Duodenal mucosa (tissue), 2 donors: ENCODE measurements around the gene PSMA3.

Source experiments
- H3K27ac ChIP-seq: one replicate; pipeline ENCODE4 v1.7.0; 2013; ENCODE audit warnings: low read depth, low read length
- H3K27me3 ChIP-seq, 2 donors: one replicate each; pipeline ENCODE4 v1.7.0; 2013; ENCODE audit warnings: low read length in 2 of 2, control low read depth in 1 of 2; ENCODE audit not compliant: insufficient read depth in 2 of 2, control insufficient read depth in 1 of 2
- H3K36me3 ChIP-seq, 2 donors: one replicate each; pipeline ENCODE4 v1.7.0; 2013; ENCODE audit warnings: low read length in 2 of 2, control low read depth in 1 of 2; ENCODE audit not compliant: insufficient read depth in 2 of 2, control insufficient read depth in 1 of 2
- H3K4me1 ChIP-seq, 2 donors: one replicate each; pipeline ENCODE4 v1.7.0; 2013; ENCODE audit warnings: low read length in 2 of 2, control low read depth in 1 of 2; ENCODE audit not compliant: insufficient read depth in 2 of 2, control insufficient read depth in 1 of 2
- H3K4me3 ChIP-seq, 2 donors: one replicate each; pipeline ENCODE4 v1.7.0; 2013; ENCODE audit warnings: low read length in 2 of 2, low read depth in 1 of 2
- H3K9ac ChIP-seq, 2 donors: one replicate each; pipeline ENCODE4 v1.7.0; 2013; ENCODE audit warnings: low read length in 2 of 2, low read depth in 1 of 2
- H3K9me3 ChIP-seq, 2 donors: one replicate each; pipeline ENCODE4 v1.7.0; 2013; ENCODE audit warnings: low read length in 2 of 2, control low read depth in 1 of 2; ENCODE audit not compliant: control insufficient read depth in 1 of 2

PSMA3 gene

GRCh38 chr14:58298477-58299400 lies 54.1 kb downstream of the PSMA3 start, which contains the start of gene ARID4A:
Gene ARID4A (plus strand): TSS chr14:58298555. CDS start chr14:58299855, 1,300 bp downstream.
- Histone ChIP-seq H3K4me3 (peak within 1 kb of the TSS; percentile 97 to 100), H3K27me3 (no peaks in the 10 kb centered on the region), H3K9ac (peak within 1 kb of the TSS; percentile 95 to 97), H3K27ac (peak within 1 kb of the TSS; percentile 96), H3K4me1 (peaks cover 8 to 18% of the 10 kb centered on the region in 2 donors), H3K36me3 (peaks cover 20 to 23% of the 10 kb centered on the region in 2 donors), H3K9me3 (no peaks in the 10 kb centered on the region)

- Histone ChIP-seq H3K27ac (peak overlapping the region; percentile 80), H3K9me3 (no peaks in the 10 kb centered on the region), H3K9ac (peak overlapping the region; percentile 92 to 97), H3K27me3 (no peaks in the 10 kb centered on the region), H3K4me3 (peak overlapping the region; percentile 97 to 100), H3K4me1 (peaks cover 8 to 18% of the 10 kb centered on the region in 2 donors), H3K36me3 (peaks cover 13 to 16% of the 10 kb centered on the region in 2 donors)
These were observed 55.0 kb downstream of the PSMA3 start for GRCh38 chr14:58299401-58300330.

DNA sequence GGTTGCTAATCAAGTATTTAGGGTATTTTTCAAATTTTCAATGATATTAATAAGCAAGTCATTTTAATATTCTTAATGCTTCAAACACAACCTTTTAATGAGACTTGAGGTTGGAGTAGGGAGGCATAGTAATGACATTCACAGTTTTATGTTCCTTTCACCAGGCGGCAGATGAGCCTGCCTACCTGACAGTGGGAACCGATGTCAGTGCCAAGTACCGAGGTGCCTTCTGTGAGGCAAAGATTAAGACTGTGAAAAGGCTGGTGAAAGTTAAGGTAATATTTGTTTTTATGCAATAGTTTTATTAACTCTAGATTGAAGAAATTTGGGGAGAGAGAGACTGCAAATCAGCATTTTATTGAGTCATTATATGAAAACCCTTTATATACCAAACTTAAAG lies 56.8 kb downstream of the PSMA3 start:
- no peak overlapping the region for H3K9ac ChIP-seq

GRCh38 chr14:58305730-58306129 lies 61.1 kb downstream of the PSMA3 start:
- no peaks in the 10 kb centered on the region for H3K27me3 ChIP-seq
- peaks cover 15 to 18% of the 10 kb centered on the region in 2 donors for H3K36me3 ChIP-seq
- H3K4me3 ChIP-seq: no peak overlapping the region
- no peaks in the 10 kb centered on the region for H3K9me3 ChIP-seq
- H3K27ac ChIP-seq: no peak overlapping the region
- no peak overlapping the region for H3K9ac ChIP-seq
- H3K4me1 ChIP-seq: peaks cover 0 to 3% of the 10 kb centered on the region in 2 donors

More for the DNA sequence above, 56.8 kb downstream of the PSMA3 start:
- Histone ChIP-seq H3K27me3 (no peaks in the 10 kb centered on the region), H3K4me1 (peaks cover 8 to 11% of the 10 kb centered on the region in 2 donors), H3K27ac (no peak overlapping the region), H3K36me3 (peaks cover 12 to 18% of the 10 kb centered on the region in 2 donors), H3K9me3 (no peaks in the 10 kb centered on the region), H3K4me3 (no peak overlapping the region)

GRCh38 chr14:58307597-58308316 lies 63.1 kb downstream of the PSMA3 start:
- H3K27ac ChIP-seq: no peak overlapping the region

DNA sequence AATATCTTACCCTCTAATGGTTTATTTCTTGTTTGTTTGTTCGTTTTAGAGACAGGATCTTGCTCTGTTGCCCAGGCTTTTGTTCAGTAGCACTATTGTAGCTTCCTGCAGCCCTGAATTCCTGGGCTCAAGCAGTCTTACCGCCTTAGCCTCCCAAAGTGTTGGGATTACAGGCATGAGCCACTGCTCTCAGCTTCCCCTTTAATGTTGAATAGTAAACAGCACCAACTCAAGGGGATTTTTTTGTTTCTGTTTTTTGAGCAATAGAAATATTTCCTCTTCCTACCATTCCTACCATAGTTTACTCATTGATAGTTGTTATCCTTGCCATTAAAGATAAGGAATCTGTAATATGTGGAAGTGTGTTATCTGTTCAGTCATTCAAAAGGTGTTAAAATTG lies 64.4 kb downstream of the PSMA3 start:
- no peaks in the 10 kb centered on the region for H3K4me1 ChIP-seq
- H3K27me3 ChIP-seq: no peaks in the 10 kb centered on the region
- no peaks in the 10 kb centered on the region for H3K9me3 ChIP-seq
- no peak overlapping the region for H3K27ac ChIP-seq
- no peak overlapping the region for H3K4me3 ChIP-seq
- peaks cover 11 to 15% of the 10 kb centered on the region in 2 donors for H3K36me3 ChIP-seq
- H3K9ac ChIP-seq: no peak overlapping the region

More at GRCh38 chr14:58307597-58308316, 63.1 kb downstream of the PSMA3 start:
- no peaks in the 10 kb centered on the region for H3K9me3 ChIP-seq
- H3K27me3 ChIP-seq: no peaks in the 10 kb centered on the region
- H3K36me3 ChIP-seq: peaks cover 17 to 18% of the 10 kb centered on the region in 2 donors
- no peak overlapping the region for H3K4me3 ChIP-seq
- H3K4me1 ChIP-seq: no peaks in the 10 kb centered on the region
- H3K9ac ChIP-seq: no peak overlapping the region

- no peaks in the 10 kb centered on the region for H3K27me3 ChIP-seq
- H3K36me3 ChIP-seq: peaks cover 4 to 23% of the 10 kb centered on the region in 2 donors
- H3K4me1 ChIP-seq: no peaks in the 10 kb centered on the region
- no peak overlapping the region for H3K9ac ChIP-seq
- H3K9me3 ChIP-seq: no peaks in the 10 kb centered on the region
- H3K27ac ChIP-seq: no peak overlapping the region
- no peak overlapping the region for H3K4me3 ChIP-seq
These were observed 69.1 kb downstream of the PSMA3 start for GRCh38 chr14:58313699-58314098.

- Histone ChIP-seq H3K9me3 (no peaks in the 10 kb centered on the region), H3K27ac (no peak overlapping the region), H3K36me3 (peaks cover 4 to 26% of the 10 kb centered on the region in 2 donors), H3K9ac (no peak overlapping the region), H3K27me3 (no peaks in the 10 kb centered on the region), H3K4me1 (no peaks in the 10 kb centered on the region), H3K4me3 (no peak overlapping the region)
These were observed 71.0 kb downstream of the PSMA3 start for GRCh38 chr14:58315606-58316005.
